Non-pigmented ciliary epithelial cell (primary cell): ENCODE measurements around the gene TMEM14A.
"Not testable (repeated sequence)": the region's sequence is repeated elsewhere in the genome, so short reads cannot be mapped to it uniquely, and the experiment has no call there.

Source experiments
- DNase-seq: peaks from one replicate; pipeline ENCODE4 v3.0.0-alpha.2; 2010; ENCODE audit warnings: low read depth

The TMEM14A gene, protein sequence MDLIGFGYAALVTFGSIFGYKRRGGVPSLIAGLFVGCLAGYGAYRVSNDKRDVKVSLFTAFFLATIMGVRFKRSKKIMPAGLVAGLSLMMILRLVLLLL

DNA sequence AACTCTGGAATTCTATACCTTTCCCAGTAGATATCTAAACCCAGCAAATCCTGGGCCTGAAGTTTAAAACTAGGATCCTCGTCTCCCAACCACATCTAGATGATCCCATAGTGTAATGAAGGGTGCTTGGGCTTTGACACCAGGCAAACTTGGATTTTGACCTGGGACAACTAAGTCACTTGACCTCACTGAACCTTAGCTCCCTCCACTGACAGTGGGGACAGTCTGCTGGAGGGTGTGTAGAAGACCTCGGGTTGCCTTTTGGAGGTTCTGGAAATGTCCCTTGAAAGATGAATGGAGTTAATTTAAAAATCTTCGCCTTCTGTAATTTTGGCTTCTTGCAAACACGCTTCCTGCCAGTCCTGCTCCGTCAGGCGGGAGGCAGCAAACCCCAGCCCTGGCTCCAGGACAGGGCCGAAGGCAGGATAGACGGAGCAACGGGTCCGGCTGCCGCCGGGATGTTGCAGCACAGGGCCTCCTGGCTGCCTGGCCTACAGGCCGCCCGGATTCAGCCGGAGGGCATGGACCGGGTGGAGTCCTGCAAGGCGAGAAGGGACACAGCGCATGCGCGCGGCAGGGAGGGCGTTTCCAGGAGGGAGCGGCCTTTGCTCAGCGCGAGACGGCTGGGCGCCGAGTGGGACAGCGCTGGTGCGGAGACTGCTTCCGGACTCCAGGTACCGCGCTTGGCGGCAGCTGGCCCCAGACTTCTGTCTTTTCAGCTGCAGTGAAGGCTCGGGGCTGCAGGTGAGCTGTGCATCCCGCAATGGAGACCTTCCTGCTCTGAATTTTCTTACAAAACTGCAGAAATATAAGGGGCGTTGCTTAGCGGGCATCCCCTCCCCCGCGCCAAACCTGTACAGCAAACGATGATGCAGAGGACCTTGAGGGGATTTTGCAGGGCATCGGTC, at the start of gene TMEM14A:
TSS of gene TMEM14A (plus strand) at position 612 of the 908 bp plus-strand sequence. CDS start 5,990 bp downstream, outside the sequence.
- peak; percentile 64 for DNase-seq

GRCh38 chr6:52621631-52622030, 49.3 kb upstream of the TMEM14A start:
- no peak for DNase-seq

GRCh38 chr6:52622810-52623209, 48.1 kb upstream of the TMEM14A start:
- no peak for DNase-seq

DNA sequence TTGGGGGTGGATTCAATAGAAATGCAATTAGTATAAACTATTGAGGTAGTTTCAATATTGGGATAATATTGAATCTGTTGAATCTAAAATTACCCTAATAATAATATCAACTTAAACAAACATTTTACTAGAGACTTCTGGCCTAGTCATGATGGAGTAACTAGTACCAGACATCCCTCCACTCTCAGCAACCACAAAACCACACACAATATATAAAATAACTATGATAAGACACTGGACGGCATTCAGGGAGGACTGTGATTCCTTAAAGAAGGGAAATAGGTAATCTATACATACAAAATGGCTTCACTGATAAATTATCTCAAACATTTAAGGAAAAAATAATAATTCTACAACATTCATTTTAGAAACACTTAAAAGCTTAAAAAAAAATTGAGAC, 38.9 kb upstream of the TMEM14A start:
- no peak for DNase-seq

DNA sequence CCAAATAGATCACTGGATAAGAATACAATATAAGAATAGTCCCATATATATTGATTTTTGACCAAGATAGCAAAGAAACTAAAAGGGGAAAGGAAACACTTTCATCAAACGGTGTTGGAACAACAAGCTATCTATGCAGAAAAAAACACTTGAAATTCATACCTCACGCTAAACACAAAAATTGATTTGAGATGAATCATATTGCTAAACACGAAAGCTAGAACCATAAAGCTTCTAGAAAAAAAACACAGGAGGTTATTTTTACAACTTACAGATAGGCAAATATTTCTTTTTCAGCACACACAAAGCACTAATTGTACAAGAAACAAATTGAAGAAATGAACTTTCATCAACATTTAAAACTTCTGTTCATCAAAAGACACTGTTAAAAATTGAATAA, 36.7 kb upstream of the TMEM14A start:
- no peak for DNase-seq

DNA sequence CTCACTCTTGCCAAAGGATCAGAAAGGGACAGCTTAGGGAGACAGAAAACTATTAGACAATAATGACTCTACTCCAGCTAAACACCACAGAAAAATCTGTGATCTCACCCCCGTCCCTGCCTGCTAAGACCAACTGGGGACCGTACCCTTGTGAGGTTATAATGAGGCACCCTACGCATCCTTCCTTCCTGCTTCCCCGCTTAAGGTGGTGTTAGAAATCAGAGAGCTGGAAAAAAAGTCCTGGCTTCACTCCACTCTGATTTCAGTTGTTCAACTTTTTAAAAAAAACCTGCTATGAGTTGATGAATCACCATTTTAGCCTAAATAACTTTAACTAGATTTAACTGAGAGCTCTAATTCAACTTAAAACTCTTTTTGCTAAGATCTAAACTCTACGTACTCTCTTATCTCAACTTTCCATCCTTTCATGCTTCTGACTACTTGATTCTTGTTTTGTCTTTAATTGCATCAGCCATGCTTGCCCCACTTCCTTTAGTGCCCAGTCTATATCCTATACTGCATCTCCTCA, 35.8 kb upstream of the TMEM14A start:
- DNase-seq = no peak

DNA sequence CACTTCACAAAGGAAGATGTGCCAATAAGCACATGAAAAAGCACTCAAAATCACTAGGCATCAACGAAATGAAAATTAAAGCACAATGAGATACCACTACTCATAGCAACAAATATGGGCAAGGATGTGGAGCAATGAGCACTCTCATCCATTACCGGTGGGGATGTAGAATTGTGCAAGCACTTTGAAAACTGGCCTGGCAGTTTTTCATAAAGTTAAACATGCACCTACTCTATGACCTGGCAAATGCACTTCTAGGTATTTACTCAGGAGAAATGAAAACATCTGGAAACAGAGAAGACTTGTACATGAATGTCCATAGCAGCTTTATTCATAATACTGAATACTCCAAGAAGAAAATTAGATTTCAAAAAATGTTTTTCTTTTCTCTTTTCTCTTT, 34.1 kb upstream of the TMEM14A start:
- no peak for DNase-seq

DNA sequence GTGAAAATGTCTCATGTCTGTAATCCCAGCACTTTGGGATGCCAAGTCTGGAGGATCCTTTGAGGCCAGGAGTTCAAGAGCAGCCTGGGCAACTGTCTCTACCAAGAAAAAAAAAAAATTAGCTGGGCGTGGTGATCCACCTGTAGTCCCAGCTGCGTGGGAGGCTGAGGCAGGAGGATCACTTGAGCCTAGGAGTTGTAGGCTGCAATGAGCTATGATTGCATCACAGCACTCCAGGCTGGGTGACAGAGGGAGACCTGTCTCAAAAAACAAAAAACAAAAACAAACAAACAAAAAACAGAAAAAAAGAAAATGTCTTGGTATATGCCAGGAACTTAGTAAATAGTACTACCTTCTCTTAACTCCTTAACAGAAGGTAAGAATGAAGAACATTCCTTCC, 31.4 kb upstream of the TMEM14A start:
- no peak for DNase-seq

DNA sequence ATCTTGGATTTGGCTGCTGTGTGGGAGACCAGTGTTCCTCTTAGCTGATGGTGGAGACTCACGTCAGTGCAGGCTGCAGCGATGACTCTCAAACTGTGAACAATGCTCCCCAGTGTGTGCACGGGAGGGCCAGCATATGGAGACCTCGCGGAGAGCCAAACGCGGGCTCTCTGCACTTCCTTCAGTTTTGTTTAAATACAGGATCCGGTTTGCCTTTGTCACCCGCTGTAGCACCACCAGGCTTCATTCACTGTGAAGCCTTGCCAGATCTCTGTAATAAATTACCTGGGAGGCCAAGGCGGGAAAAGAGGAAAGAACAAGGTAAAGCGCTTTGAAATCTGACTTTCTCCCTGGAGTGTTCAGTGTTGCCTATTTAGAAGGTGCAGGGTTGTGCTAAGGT, 30.7 kb upstream of the TMEM14A start:
- no peak for DNase-seq

DNA sequence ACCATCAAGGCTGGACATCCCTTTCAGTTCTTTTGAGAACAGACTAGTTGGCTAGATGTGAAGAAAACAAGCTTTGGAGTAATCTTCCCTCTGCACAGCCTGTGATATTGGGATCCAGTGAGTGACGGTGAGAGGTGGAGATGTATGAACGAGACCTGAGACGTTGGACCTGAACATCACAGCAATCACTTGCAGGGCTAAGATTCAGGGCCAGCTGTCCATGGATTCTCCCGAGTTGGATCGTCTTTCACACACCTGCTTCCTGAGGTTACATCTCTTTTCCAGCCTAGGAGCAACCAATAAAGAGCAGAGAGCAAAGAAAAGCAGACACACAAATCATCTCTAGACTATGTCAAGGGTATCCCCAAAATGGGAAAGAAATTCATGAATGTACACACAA, 30.0 kb upstream of the TMEM14A start:
- no peak for DNase-seq

DNA sequence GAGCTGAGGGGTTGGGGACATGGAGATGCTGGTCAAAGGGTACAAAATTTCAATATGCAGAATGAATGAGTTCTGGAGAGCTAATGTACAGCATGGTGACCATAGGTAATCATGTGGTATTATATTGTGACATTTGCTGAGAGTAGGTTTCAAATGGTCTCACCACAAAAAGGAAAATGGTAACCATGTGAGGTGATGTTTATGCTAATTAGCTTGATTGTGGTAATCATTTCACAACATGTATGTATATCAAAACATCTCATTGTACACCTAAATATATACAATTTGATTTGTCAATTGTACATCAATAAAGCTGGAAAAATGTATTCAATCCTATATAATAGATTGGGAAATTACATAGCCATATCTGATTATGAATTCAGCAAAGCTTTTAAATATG, 29.5 kb upstream of the TMEM14A start:
- no peak for DNase-seq

- DNase-seq = no peak
Observed at GRCh38 chr6:52641826-52642225, 29.1 kb upstream of the TMEM14A start.

- DNase-seq = no peak
Observed at GRCh38 chr6:52642368-52642767, 28.5 kb upstream of the TMEM14A start.

- DNase-seq = no peak
Observed at GRCh38 chr6:52643158-52643557, 27.8 kb upstream of the TMEM14A start.

DNA sequence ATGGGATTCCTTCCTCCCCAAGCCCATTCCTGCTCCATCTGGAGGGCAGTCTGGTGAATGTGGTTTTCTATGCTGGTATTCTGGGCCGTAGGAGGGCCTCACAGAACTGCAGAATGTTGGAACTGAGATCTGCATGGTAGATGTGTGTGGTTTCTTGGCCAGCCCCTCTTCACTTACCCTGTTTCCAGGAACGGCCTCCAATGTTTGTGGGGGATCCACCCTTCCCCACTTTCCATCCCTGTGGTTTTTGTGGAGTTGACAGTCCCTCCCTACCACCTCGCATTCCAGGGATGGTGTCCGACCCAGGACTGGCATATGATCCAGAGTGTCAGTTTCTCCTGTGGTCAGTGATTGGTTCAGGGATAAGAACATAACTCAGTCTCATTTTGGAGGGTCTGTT, 26.7 kb upstream of the TMEM14A start:
- DNase-seq = no peak

DNA sequence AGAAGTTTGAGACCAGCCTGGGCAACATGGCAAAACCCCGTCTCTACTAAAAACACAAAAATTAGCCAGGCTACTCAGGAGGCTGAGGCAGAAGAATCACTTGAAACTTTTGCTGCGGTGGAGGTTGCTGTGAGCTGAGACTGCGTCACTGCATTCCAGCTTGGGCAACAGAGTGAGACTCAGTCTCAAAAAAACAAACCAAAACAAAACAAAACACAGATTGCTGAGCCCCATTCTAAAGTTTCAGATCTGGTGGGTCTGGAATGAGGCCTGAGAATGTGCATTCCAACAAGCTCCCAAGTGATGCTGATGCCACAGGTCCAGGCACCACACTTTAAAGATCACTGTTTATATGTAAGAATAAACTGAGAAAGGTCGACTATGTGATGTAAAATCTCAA, 24.9 kb upstream of the TMEM14A start:
- no peak for DNase-seq

DNA sequence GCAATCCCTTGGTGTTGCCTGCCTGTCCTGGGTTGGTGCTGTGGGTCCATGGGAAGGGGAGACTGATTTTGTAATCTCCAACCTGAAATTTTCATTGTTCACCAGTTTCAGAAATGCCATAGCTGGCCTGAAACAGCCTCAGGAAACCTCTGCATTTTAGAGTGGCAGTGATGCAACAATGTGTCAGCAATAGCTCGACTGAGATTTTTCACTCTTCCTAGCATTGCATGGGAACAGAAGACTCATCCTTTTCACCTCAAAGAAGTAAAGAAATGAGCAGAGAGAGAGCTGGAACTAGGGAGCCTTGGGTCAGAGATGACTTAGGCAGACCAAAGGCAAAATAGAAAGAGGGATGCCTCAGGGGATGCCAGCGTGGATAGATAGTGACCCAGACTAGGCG, 23.7 kb upstream of the TMEM14A start:
- DNase-seq = no peak

DNA sequence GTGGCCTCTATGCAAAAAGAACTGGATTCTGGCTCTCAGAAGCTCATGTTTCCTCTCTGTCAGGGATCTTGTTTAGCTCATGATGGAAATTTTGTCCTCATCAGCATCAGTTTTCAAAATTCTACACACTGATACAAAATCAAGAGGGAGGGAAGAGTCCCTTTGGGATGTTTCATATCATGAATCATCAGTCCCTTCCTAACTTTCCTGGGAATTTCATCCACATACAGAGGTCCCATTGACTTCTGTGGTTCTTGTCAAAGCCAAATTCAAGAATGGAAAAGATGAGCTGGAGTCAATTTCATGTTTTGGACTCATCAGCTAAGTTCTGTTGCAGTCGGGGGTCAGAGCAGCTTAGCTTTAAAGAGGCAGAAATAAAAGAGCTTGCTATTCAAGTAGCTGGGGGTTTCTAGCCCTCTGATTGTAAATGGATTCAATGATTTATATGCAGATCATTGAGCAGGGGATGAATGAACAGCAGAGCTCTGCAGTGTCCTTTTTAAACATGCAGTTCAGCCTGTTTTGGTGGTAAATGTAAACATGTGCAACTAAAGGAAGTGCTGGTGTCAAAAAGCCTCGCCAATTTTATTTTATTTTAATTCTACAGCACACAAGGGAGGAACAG, 21.3 kb upstream of the TMEM14A start:
- DNase-seq = no peak

- no peak for DNase-seq
Observed at GRCh38 chr6:52650941-52651340, 20.0 kb upstream of the TMEM14A start.

GRCh38 chr6:52653151-52653550, 17.8 kb upstream of the TMEM14A start:
- no peak for DNase-seq

GRCh38 chr6:52654007-52654406, 16.9 kb upstream of the TMEM14A start:
- DNase-seq = no peak

GRCh38 chr6:52654592-52654991, 16.3 kb upstream of the TMEM14A start:
- no peak for DNase-seq

- DNase-seq = not testable (repeated sequence)
Observed at GRCh38 chr6:52655941-52656340, 15.0 kb upstream of the TMEM14A start.
